HG03575 (cell line): ENCODE measurements around the gene KRTAP3-1.

Source experiments
- ATAC-seq: cut with Tn5 transposase; IDR thresholded peaks from one replicate; pipeline ENCODE4 v1.9.1; 2021; ENCODE audit not compliant: unreplicated experiment, insufficient number of reproducible peaks, low FRiP score; ENCODE audit errors: extremely low read depth

KRTAP3-1 gene

DNA sequence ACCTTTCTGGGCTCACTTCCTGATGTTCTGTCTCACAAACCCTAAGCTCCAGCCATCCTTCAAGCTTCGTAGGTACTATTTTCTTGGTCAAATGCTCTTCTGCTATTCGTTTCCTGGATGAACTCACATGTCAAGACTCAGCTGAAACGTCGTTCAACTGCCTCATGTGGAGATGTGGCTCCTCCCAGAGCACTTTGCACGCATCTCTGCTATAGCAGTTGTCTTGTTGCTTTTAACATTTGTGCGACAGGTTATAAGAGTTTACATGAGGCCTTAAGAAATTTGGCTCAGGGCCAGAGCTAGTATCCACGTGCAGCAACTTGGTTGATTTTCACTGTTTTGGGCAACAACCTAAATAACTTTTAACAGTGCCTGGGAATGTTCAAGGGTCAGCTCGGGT, 22.0 kb downstream of the KRTAP3-1 start:
- ATAC-seq: no peak

- ATAC-seq: no peak
Observed at GRCh38 chr17:40984226-40984625, 24.7 kb downstream of the KRTAP3-1 start, which contains the start of gene KRT40. Gene KRT40 (minus strand): TSS chr17:40984326. CDS start chr17:40984273, 53 bp downstream.

DNA sequence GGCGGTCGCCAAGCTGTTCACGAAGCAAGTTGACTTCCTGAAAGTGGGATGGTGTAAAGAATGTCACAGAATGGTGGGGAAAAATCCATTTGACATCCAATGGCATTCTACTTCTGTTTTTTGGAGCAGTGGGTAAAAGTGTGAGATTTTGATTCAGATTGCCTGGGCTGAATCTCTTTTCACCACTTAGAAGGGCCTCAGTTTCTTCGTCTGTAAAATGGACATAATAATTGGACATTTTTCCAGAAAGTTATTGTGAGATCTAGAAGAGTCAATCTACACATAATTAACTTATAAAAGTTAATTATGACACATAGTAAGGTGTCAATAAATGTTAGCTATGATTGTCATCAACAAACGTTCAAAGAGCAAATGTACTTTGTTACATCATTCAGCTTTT, 27.8 kb downstream of the KRTAP3-1 start:
- ATAC-seq: no peak

DNA sequence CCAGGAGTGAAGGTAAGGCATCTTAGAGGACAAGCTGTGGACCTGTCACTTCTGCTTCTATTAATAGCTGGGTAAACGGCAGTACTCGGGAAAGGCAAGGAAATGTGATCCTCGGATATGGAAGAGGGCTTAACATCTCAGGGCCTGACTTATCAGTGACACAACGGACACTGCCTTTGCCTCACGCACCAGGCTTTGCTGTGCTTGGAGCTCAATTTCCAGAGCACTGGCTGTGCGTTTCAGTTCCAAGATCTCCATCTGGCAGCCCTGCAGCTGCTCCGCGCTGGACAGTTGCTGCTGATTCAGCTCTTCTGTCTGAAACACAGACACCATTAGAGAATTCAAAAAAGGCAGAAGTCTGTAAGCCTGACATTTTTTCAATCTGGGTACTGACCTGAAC, 28.3 kb downstream of the KRTAP3-1 start:
- no peak for ATAC-seq

DNA sequence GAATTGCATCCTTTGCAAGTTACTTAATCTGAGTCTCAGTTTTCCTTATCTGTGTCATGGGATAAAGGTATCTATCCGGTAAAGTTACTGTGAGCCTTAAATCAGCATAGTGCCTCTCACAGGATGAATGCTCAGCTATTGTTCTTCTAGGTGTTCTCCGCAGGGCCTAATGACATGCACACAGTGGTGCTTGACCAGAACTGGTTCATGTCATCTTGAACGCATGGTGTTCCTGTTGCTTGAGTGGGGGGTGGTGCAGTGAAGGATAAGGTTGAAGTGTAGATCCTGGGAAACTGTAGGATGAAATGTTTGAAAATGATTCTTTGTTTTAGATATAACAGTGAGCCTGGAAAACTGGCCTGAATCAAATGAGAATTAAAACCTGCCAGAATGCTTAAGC, 28.8 kb downstream of the KRTAP3-1 start:
- ATAC-seq: no peak

DNA sequence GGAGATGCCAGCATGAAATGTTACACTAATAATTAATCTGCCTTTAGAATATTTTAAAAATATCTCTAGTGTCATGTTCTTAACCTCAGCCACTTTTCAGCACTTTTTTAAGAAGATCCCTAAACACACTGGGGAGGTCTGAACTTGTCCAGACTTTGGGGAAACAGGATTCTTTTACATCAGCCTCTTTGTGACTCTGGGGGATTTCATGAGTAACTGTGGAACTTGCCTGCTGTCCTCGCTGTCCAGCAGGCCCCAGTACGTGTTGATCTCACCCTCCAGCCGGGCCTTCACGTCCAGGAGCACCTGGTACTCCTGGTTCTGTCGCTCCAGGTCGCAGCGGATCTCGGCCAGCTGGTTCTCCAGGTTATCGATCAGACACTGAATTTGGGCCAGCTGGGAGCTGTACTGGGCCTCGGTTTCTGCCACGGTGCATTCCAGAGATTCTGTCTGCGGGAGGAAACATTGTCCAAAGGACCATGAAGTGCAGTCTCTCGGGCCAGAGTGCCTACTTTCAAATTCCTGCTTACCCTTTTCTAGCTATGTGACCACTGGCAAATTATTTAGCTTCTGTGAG, 30.3 kb downstream of the KRTAP3-1 start:
- no peak for ATAC-seq

DNA sequence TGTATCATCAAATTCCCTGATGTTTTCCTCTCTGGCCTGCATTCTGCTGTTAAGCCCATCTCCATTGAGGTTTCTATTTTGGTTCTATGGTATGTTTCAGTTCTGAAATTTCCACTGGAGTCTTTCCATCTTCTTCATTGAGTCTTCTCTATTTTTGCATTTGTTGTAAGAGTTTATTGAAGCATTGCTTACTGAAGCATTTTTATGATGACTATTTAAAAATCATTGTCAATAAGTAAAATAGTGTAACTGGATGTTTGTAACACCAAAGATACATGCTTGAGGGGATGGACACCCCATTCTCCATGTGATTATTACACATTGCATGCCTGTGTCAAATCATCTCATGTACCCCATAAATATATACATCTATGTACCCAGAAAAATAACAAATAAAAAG, 33.4 kb downstream of the KRTAP3-1 start:
- ATAC-seq: no peak

GRCh38 chr17:40974366-40974765, 34.6 kb downstream of the KRTAP3-1 start:
- ATAC-seq: no peak

DNA sequence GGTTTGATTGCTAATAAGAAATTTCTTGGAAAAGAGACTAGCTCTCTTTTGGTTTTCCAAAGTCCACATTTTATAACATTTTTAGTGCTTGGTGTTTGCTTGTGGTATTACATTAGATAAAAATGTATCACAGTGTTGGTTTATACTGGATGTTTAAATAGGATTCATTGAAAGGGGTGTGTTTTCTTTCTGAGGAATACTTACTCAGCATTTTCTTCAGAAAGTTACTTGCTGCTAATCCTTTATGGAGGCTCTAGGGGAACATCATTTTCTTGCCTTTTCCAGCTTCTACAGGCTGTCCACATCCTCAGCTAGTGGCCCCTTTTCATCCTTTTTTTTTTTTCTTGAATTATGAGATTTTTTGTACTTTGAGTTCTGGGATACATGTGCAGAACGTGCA, 41.3 kb downstream of the KRTAP3-1 start:
- ATAC-seq: no peak

DNA sequence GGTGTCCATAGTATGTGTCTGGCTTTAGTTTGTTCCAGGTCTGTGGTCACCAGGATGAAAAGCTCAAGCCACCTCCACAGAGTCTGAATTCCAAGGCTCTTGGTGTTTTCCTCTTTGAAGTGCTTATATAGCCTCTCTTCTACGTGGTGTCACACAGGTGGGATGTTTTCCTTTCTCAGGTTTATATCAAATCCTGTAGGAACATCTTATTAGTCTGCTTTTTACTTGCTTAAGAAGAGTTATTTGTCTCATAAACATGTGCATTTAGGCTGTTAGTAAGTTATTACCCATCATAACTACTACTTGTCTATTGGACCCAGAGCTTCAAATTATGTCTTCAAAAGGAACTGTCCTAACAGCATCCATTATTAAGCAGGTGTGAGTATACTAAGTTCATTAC, 42.1 kb downstream of the KRTAP3-1 start, which contains the start of gene KRT39:
Gene KRT39 (minus strand): TSS at position 101 of the 400 bp plus-strand sequence. CDS start 92 bp downstream, at position 9.
- no peak for ATAC-seq

- no peak for ATAC-seq
Observed at GRCh38 chr17:40963838-40964237, 45.1 kb downstream of the KRTAP3-1 start.

GRCh38 chr17:40962059-40962561, 46.8 kb downstream of the KRTAP3-1 start:
- ATAC-seq: no peak

DNA sequence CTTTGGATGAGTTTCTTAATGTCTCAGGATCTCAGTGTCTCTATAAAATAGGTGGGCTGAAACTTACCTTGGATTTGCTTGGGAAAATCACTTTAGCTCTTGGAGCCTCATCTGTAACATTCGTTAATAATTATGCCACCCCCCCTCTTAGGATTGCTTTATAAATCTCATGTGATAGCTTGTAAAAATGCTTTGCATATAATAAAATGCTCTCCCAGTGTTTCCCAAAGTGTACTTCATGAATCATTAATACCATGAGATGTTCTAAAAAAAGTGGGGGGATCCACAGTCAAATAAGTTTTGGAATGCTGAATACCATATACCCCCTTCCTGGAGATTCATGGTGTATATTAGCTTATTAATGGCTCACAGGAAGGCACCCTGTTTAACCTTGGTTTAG, 47.3 kb downstream of the KRTAP3-1 start:
- no peak for ATAC-seq

GRCh38 chr17:40960144-40960543, 48.8 kb downstream of the KRTAP3-1 start:
- ATAC-seq: no peak
